NCI-H2107 treated with DMSO at 0.1 percent for 48 hours (cell line): ENCODE measurements around the gene SLC30A5.
"Not testable (repeated sequence)": the region's sequence is repeated elsewhere in the genome, so short reads cannot be mapped to it uniquely, and the experiment has no call there.

Experiments used
- DNase-seq: peaks from one replicate; lab custom pipeline; 2025; ENCODE audit not compliant: unreplicated experiment; lab: John Stamatoyannopoulos, UW

The SLC30A5 gene

DNA sequence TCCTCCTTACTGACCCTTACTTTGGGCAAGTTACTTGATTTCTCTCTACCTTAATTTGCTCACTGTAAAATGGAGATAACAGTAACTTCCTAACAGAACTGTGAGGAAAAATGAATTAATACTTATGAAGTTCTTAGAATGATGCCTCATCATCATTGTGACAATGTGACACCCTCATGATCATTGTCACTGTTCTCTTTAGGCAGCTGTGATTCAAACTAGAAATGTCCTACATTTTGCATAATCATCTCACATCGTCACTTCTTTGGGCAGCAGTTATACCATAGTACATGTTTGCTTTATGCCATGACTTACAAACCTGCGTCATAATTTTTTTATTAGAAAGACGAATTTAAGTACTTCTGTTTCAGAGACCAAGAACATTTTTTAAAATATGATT is 9.7 kb downstream of the SLC30A5 start:
- no peak for DNase-seq

DNA sequence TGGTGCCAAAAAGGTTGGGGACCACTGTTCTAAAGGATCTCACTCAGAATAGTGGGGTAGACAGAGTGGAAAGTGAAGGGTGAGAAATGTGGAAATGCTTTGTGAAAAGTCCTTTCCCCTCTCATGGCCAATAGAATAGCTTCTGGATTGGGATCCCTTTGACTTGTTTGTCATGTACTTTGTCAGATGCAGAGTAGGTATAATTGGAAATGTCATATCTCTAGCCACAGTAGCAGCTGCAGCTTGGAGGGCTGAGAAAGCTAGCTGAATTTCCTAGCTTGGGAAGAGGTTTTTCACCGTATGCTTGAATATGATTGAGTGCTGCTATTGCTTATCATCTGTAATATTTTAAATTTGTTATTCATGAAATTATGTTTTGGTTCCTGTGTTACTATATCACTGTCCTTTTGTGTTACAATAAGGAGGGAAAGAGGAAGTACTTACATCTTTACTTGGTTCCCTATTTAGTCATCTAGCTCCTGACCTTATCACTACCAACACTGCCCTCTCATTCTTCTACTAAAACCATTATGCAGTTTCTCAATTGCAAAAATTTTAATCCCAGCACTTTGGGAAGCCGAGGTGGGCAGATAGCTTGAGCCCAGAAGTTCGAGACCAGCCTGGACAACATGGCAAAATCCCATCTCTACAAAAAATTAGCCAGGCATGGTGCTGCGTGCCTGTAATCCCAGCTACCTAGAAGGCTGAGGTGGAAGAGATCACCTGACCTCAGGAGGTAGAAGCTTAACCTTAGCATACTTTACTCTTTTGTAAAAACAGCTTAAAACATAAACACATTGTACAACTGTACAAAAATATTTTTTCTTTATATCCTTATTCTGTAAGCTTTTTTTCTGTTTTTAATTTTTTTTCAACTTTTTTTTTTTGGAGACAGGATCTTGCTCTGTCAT is 12.4 kb downstream of the SLC30A5 start:
- no peak for DNase-seq

DNA sequence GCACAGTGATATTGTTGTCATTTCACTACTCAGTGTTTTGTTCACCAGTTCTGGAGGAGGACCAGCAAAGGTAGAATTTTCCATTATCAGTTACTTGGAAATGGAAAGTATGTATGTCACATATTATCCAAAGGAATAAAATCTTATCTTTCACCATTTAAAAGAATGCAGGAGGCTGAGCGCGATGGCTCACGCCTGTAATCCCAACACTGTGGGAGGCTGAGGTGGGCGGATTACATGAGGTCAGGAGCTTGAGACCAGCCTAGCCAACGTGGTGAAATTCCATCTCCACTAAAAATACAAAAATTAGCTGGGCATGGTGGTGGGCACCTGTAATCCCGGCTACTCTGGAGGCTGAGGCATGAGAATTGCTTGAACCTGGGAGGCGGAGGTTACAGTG is 14.6 kb downstream of the SLC30A5 start:
- not testable (repeated sequence) for DNase-seq

DNA sequence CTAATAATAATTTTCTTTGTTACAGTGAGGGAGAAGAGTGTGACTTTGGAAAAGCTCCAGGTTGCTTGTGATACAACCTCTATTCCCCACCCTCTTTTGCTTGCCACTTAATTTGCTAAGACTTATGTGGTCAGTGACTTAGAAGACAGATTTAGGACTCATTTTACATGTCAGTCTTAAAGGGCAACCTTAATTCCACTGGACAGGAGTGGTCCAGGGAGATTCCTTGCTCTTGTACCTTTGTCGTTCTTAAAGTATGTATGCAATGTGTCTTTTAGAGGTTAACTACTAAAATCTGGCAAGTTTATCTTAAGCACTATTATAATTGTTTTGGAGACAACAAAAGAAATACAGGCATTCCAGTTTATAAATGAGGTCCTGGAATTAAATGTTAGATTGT is 20.0 kb downstream of the SLC30A5 start:
- DNase-seq, result no peak

- no peak for DNase-seq
Observed at GRCh38 chr5:69115526-69115925, 21.7 kb downstream of the SLC30A5 start.

DNA sequence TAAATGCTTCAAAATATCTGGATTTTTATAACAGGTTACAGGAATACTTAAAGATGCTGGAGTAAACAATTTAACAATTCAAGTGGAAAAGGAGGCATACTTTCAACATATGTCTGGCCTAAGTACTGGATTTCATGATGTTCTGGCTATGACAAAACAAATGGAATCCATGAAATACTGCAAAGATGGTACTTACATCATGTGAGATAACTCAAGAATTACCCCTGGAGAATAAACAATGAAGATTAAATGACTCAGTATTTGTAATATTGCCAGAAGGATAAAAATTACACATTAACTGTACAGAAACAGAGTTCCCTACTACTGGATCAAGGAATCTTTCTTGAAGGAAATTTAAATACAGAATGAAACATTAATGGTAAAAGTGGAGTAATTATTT is 35.6 kb downstream of the SLC30A5 start:
- DNase-seq, result no peak

GRCh38 chr5:69130241-69130640 is 36.4 kb downstream of the SLC30A5 start:
- no peak for DNase-seq

GRCh38 chr5:69131304-69131703 is 37.5 kb downstream of the SLC30A5 start:
- no peak for DNase-seq

DNA sequence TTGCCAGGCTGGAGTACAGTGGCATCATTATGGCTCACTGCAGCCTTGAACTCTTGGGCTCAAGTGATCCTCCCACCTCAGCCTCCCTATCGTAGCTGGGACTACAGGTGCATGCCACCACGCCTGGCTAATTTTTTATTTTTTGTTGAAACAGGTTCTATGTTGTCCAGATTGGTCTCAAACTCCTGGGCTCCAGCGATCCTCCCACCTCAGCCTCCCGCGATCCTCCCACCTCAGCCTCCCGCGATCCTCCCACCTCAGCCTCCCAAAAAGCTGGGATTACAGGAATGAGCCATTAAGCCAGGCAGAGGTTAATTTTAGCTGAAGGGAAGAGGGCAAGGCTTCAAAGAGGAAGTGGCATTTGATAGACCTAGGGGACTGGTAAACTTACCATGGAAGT is 40.3 kb downstream of the SLC30A5 start:
- DNase-seq, result no peak

DNA sequence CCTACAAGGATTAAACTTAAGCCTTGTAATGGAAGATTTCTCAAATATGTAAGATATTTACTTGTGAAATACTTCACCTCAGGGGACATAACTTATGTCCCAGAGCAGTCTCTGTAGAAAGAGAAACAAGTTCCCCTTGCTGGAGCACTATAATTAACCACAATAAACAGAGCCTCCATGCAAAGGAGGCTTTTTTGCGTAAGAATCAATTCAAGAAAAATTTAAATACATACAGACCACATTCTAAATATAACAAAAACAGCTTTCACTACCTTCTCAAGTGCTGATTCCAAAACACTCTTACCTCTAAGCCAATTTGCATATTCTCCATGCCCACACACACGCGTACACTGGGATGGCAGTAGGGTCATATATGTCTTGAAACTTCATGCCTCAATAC is 42.5 kb downstream of the SLC30A5 start:
- DNase-seq, result no peak

DNA sequence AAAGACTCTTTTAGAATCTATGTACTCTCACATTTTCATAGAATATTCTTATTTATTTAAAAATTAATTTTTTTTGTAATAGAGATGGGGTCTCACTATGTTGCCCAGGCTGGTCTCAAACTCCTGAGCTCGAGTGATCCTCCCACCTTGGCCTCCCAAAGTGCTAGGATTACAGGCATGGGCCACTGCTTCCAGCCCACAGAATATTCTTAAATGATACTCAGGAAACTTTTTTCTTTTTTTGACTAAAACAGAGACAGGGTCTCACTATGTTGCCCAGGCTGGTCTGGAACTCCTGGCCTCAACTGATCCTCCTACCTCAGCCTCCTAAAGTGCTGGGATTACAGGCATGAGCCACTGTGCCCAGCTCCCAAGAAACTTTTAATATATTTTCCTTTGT is 43.4 kb downstream of the SLC30A5 start:
- DNase-seq, result not testable (repeated sequence)

DNA sequence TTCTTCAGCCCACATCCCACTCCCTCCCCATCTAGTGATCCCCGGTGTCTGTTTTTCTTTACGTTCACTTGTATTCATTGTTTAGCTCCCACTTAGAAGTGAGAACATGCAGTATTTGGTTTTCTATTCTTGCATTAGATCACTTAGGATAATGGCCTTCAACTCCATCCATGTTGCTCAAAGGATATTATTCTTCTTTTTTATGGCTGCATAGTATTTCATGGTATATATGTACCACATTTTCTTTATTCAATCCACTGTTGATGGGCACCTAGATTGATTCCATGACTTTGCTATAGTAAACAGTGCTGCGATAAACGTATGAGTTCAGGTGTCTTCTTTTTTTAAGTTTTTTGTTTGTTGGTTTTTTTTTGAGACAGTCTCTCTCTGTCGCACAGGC is 44.0 kb downstream of the SLC30A5 start:
- DNase-seq, result no peak

- no peak for DNase-seq
Observed at GRCh38 chr5:69138766-69139165, 45.0 kb downstream of the SLC30A5 start.

- DNase-seq, result not testable (repeated sequence)
Observed at GRCh38 chr5:69140239-69140638, 46.4 kb downstream of the SLC30A5 start.

- DNase-seq, result no peak
Observed at GRCh38 chr5:69140827-69141226, 47.0 kb downstream of the SLC30A5 start.

GRCh38 chr5:69148576-69148975 is 54.8 kb downstream of the SLC30A5 start:
- not testable (repeated sequence) for DNase-seq

GRCh38 chr5:69148981-69149675 is 55.3 kb downstream of the SLC30A5 start:
- no peak for DNase-seq

DNA sequence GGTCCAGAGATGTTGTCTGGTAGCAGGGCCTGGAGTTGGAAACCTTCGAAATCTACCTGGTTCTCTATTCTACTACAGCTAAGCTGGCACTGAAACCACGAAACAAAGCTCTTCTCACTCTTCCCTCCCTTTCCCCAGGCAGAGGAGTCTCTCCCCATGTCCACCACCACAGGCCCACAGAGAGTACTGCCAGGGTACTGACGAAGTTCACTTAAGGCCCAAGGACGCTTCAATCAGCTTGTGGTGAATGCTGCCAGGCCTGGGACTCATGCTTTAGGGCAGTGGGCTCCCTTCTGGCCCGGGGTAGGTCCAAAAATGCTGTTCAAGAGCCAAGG is 55.8 kb downstream of the SLC30A5 start:
- no peak for DNase-seq

GRCh38 chr5:69152731-69153130 is 58.9 kb downstream of the SLC30A5 start:
- DNase-seq, result no peak

- no peak for DNase-seq
Observed at GRCh38 chr5:69156456-69156855, 62.6 kb downstream of the SLC30A5 start.

DNA sequence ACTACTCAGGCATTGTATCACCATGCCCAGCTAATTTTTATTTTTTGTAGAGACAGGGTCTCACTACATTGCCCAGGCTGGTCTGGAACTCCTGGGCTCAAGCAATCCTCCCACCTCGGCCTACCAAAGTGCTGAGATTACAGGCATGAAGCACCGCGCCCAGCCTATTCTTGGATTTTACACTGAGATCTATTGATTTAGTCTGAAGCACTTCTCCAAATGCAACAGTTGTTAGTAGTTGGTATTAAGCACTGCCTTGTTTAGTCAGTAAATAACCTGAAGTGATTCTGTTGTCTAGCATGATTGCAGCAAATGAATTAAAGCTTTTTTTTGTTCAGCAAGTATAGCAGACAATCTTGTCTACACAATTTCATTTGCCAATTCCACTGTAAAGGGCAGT is 64.2 kb downstream of the SLC30A5 start:
- DNase-seq, result no peak

- no peak for DNase-seq
Observed at GRCh38 chr5:69160651-69161050, 66.8 kb downstream of the SLC30A5 start.
